ENCODE measurements around the gene PARVB.

DNA sequence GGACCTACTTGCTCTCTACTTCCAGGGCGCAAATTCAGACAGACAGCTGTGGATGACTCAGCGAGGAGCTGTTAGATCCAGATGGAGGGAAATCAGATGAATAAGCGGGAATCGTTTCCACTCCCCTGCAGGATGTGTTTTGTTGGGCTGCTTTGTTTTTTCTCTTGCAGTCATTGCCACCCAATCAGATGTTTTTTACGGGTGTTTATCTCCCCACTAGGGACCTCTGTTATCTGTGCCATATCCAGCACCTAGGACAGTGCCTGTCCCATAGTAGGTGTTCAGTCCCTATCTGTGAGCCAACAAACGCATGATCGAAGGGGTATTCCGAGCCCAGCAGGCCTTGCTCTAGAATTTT lies 105.5 kb downstream of the PARVB start:
- no peak for TF ChIP-seq POLR2A (IDR thresholded peaks at IDR 0.05)
- TF ChIP-seq CTCF (IDR thresholded peaks at IDR 0.05), result no peak
